Adipocyte (in vitro differentiated cells): ENCODE results near the gene AHNAK.
A peak's percentile ranks its signal among the peaks of the same experiment; 100 is the strongest.

ENCODE experiments used
- DNase-seq: peaks from one replicate; pipeline ENCODE4 v3.0.0-alpha.2; 2015; ENCODE audit warnings: low read depth
- H3K27me3 ChIP-seq: replicated peaks from 2 replicates; pipeline ENCODE4 v1.7.0; 2013; ENCODE audit warnings: mild to moderate bottlenecking, low read length, moderate library complexity; ENCODE audit not compliant: control insufficient read depth, insufficient read depth
- H3K36me3 ChIP-seq: 2 replicates; pipeline ENCODE4 v1.7.0; 2013; ENCODE audit warnings: low read length, mild to moderate bottlenecking, moderate library complexity; ENCODE audit not compliant: control insufficient read depth, insufficient read depth, severe bottlenecking
- H3K4me1 ChIP-seq: 2 replicates; pipeline ENCODE4 v1.7.0; 2013; ENCODE audit warnings: mild to moderate bottlenecking, low read length, moderate library complexity; ENCODE audit not compliant: control insufficient read depth, insufficient read depth
- H3K4me3 ChIP-seq: 2 replicates; pipeline ENCODE4 v1.7.0; 2013; ENCODE audit warnings: mild to moderate bottlenecking, low read length, moderate library complexity
- H3K9ac ChIP-seq: 2 replicates; pipeline ENCODE4 v1.7.0; 2013; ENCODE audit warnings: mild to moderate bottlenecking, low read length, moderate library complexity
- H3K9me3 ChIP-seq: 2 replicates; pipeline ENCODE4 v1.7.0; 2013; ENCODE audit warnings: mild to moderate bottlenecking, low read length, moderate library complexity; ENCODE audit not compliant: control insufficient read depth

Gene AHNAK

GRCh38 chr11:62580959-62581715 is 34.5 kb upstream of the AHNAK start:
- no peak for DNase-seq
- H3K9me3 ChIP-seq: no peaks in the 10 kb centered on the region
- H3K4me1 ChIP-seq: peaks cover 18% of the 10 kb centered on the region
- no peaks in the 10 kb centered on the region for H3K27me3 ChIP-seq
- H3K9ac ChIP-seq: no peak overlapping the region
- peaks cover 38% of the 10 kb centered on the region for H3K36me3 ChIP-seq
- no peak overlapping the region for H3K4me3 ChIP-seq

- H3K9me3 ChIP-seq: no peaks in the 10 kb centered on the region
- no peak for DNase-seq
- H3K27me3 ChIP-seq: no peaks in the 10 kb centered on the region
- no peak overlapping the region for H3K9ac ChIP-seq
- no peak overlapping the region for H3K4me3 ChIP-seq
- peaks cover 29% of the 10 kb centered on the region for H3K36me3 ChIP-seq
- peaks cover 34% of the 10 kb centered on the region for H3K4me1 ChIP-seq
These were observed 32.6 kb upstream of the AHNAK start for GRCh38 chr11:62579252-62579651.

GRCh38 chr11:62578541-62578940 is 31.9 kb upstream of the AHNAK start:
- Histone ChIP-seq H3K9ac (no peak overlapping the region), H3K27me3 (no peaks in the 10 kb centered on the region), H3K36me3 (peaks cover 25% of the 10 kb centered on the region), H3K4me1 (peaks cover 34% of the 10 kb centered on the region), H3K4me3 (no peak overlapping the region), H3K9me3 (no peaks in the 10 kb centered on the region)
- DNase-seq: no peak

GRCh38 chr11:62577046-62577714 is 30.6 kb upstream of the AHNAK start:
- peaks cover 41% of the 10 kb centered on the region for H3K4me1 ChIP-seq
- DNase-seq: no peak
- no peaks in the 10 kb centered on the region for H3K27me3 ChIP-seq
- H3K36me3 ChIP-seq: peaks cover 27% of the 10 kb centered on the region
- peak overlapping the region; percentile 43 for H3K4me3 ChIP-seq
- H3K9me3 ChIP-seq: no peaks in the 10 kb centered on the region
- H3K9ac ChIP-seq: peak overlapping the region; percentile 98

- peaks cover 52% of the 10 kb centered on the region for H3K4me1 ChIP-seq
- peak overlapping the region; percentile 98 for H3K9ac ChIP-seq
- H3K4me3 ChIP-seq: peak overlapping the region; percentile 94
- no peaks in the 10 kb centered on the region for H3K9me3 ChIP-seq
- H3K27me3 ChIP-seq: no peaks in the 10 kb centered on the region
- DNase-seq: no peak
- peaks cover 33% of the 10 kb centered on the region for H3K36me3 ChIP-seq
These were observed 29.2 kb upstream of the AHNAK start for GRCh38 chr11:62575837-62576236.

- no peak for DNase-seq
- H3K36me3 ChIP-seq: peaks cover 38% of the 10 kb centered on the region
- no peaks in the 10 kb centered on the region for H3K27me3 ChIP-seq
These were observed 28.6 kb upstream of the AHNAK start for GRCh38 chr11:62575156-62575555.

GRCh38 chr11:62574363-62575071 is 27.9 kb upstream of the AHNAK start:
- no peaks in the 10 kb centered on the region for H3K27me3 ChIP-seq
- H3K4me1 ChIP-seq: peaks cover 64% of the 10 kb centered on the region
- H3K9ac ChIP-seq: peak overlapping the region; percentile 98
- H3K9me3 ChIP-seq: no peaks in the 10 kb centered on the region
- peak; percentile 61 for DNase-seq
- peaks cover 45% of the 10 kb centered on the region for H3K36me3 ChIP-seq
- peak overlapping the region; percentile 94 for H3K4me3 ChIP-seq

More at GRCh38 chr11:62575156-62575555, 28.6 kb upstream of the AHNAK start:
- Histone ChIP-seq H3K4me3 (peak overlapping the region; percentile 94), H3K9me3 (no peaks in the 10 kb centered on the region), H3K9ac (peak overlapping the region; percentile 98), H3K4me1 (peaks cover 57% of the 10 kb centered on the region)

GRCh38 chr11:62573592-62574362 is 27.2 kb upstream of the AHNAK start, which contains the start of gene EEF1G:
Gene EEF1G, minus strand, starts transcription at chr11:62573891. Its CDS starts 49 bp downstream, at chr11:62573842.
- H3K9ac ChIP-seq: peak within 1 kb of the TSS; percentile 99
- H3K36me3 ChIP-seq: peaks cover 46% of the 10 kb centered on the region
- DNase-seq: peak; percentile 100

GRCh38 chr11:62573006-62573591 is 26.5 kb upstream of the AHNAK start:
- no peaks in the 10 kb centered on the region for H3K27me3 ChIP-seq
- peak; percentile 63 for DNase-seq
- H3K4me1 ChIP-seq: peaks cover 66% of the 10 kb centered on the region
- no peaks in the 10 kb centered on the region for H3K9me3 ChIP-seq
- H3K4me3 ChIP-seq: peak overlapping the region; percentile 94
- H3K36me3 ChIP-seq: peaks cover 45% of the 10 kb centered on the region
- H3K9ac ChIP-seq: peak overlapping the region; percentile 99

More at GRCh38 chr11:62573592-62574362, 27.2 kb upstream of the AHNAK start, which contains the start of gene EEF1G:
- Histone ChIP-seq H3K4me3 (peak within 1 kb of the TSS; percentile 94), H3K4me1 (peaks cover 66% of the 10 kb centered on the region), H3K9me3 (no peaks in the 10 kb centered on the region), H3K27me3 (no peaks in the 10 kb centered on the region)

- Histone ChIP-seq H3K4me1 (peaks cover 61% of the 10 kb centered on the region), H3K36me3 (peaks cover 46% of the 10 kb centered on the region), H3K9me3 (no peaks in the 10 kb centered on the region), H3K4me3 (peak overlapping the region; percentile 94), H3K27me3 (no peaks in the 10 kb centered on the region), H3K9ac (peak overlapping the region; percentile 99)
- DNase-seq: no peak
These were observed 25.8 kb upstream of the AHNAK start for GRCh38 chr11:62572431-62572830.
